ENCODE results near the gene SORL1. TPM values are rescaled to one million over a fixed set of nuclear protein-coding genes. Genes with fewer than 3 reads are reported as not detected.

The SORL1 gene
- polyA plus RNA-seq, 3 donors = 52.5 to 61.9 (median 59.4) TPM

DNA sequence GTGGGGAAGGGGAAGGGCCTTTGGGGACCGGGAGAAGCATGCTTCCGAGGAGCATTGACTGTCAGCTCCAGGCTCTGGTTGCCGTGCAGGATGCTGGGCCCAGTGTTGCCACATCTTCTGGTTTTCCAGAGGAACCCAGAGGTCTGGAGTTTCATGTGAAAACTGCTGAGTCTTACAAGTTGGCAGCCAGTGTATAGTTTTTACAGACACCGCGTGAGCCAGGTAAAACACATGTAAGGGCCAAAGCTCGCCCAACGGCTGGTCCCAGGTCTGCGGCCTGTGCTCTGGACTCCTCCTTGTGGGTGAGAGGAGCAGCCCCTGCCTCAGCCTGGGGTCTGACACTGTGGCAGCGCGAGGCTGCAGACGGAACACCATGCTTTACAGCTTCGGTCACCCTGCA, 19.1 kb downstream of the SORL1 start:
- no peaks in the 10 kb centered on the region for H3K9me3 Mint-ChIP-seq
- Histone ChIP-seq H3K9me3 (replicated peaks in 1 of 2; ENCODE audit: control insufficient read depth in 1 of 2, insufficient read depth in 1 of 2, low read length in 2 of 2) (no peaks in the 10 kb centered on the region), H3K36me3 (replicated peaks in 1 of 2; ENCODE audit: control insufficient read depth in 1 of 2, insufficient read depth in 2 of 2, low read length in 2 of 2) (peaks cover 45 to 73% of the 10 kb centered on the region in 2 donors), H3K4me3 (replicated peaks in 1 of 3; ENCODE audit: low read depth in 2 of 3, low read length in 3 of 3) (no peak overlapping the region), H4K20me1 (ENCODE audit: insufficient read depth, low read length) (peaks cover 100% of the 10 kb centered on the region), H3K27ac (ENCODE audit: low read depth in 1 of 2, low read length in 2 of 2) (no peak overlapping the region), H2AFZ (ENCODE audit: insufficient read depth, low read depth, low read length, poor library complexity, severe bottlenecking) (no peak overlapping the region), H3K79me2 (ENCODE audit: insufficient read depth, low read length) (peaks cover 98% of the 10 kb centered on the region), H3K4me1 (ENCODE audit: control insufficient read depth in 1 of 2, insufficient read depth in 2 of 2, low read length in 2 of 2) (peaks cover 15 to 22% of the 10 kb centered on the region in 2 donors), H3K27me3 (ENCODE audit: control insufficient read depth in 2 of 2, insufficient read depth in 2 of 2, low read length in 2 of 2) (no peaks in the 10 kb centered on the region), H3K4me2 (replicated peaks; ENCODE audit: extremely low read depth, low read length, poor library complexity, severe bottlenecking) (no peak overlapping the region), H3K9ac (ENCODE audit: insufficient read depth, low read length, poor library complexity, severe bottlenecking) (no peak overlapping the region)
- TF ChIP-seq, protein P1, sequence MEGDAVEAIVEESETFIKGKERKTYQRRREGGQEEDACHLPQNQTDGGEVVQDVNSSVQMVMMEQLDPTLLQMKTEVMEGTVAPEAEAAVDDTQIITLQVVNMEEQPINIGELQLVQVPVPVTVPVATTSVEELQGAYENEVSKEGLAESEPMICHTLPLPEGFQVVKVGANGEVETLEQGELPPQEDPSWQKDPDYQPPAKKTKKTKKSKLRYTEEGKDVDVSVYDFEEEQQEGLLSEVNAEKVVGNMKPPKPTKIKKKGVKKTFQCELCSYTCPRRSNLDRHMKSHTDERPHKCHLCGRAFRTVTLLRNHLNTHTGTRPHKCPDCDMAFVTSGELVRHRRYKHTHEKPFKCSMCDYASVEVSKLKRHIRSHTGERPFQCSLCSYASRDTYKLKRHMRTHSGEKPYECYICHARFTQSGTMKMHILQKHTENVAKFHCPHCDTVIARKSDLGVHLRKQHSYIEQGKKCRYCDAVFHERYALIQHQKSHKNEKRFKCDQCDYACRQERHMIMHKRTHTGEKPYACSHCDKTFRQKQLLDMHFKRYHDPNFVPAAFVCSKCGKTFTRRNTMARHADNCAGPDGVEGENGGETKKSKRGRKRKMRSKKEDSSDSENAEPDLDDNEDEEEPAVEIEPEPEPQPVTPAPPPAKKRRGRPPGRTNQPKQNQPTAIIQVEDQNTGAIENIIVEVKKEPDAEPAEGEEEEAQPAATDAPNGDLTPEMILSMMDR (IDR thresholded peaks at IDR 0.05) = no peak
- peaks cover 58 to 67% of the 10 kb centered on the region in 2 donors for H3K36me3 Mint-ChIP-seq
- peaks cover 0 to 2% (median 0%) of the 10 kb centered on the region in 3 donors for H3K27me3 Mint-ChIP-seq (ENCODE audit: low read depth in 3 of 3)
- peaks cover 43% of the 10 kb centered on the region for H3K4me1 Mint-ChIP-seq
- no peak overlapping the region for H3K4me3 Mint-ChIP-seq
- no peak for DNase-seq
- peak overlapping the region in 1 of 7 donors; percentile 10 for H3K27ac Mint-ChIP-seq
- intact Hi-C loops (cut with micrococcal nuclease) = no loop called here
- 42% methylated on average over 8 of the region's 12 CpGs for WGBS (ENCODE audit: insufficient coverage)

- peaks cover 0 to 2% (median 0%) of the 10 kb centered on the region in 3 donors for H3K27me3 Mint-ChIP-seq (ENCODE audit: low read depth in 3 of 3)
- H3K36me3 ChIP-seq (replicated peaks in 1 of 2; ENCODE audit: control insufficient read depth in 1 of 2, insufficient read depth in 2 of 2, low read length in 2 of 2) = peaks cover 49 to 83% of the 10 kb centered on the region in 2 donors
- H3K9me3 ChIP-seq (replicated peaks in 1 of 2; ENCODE audit: control insufficient read depth in 1 of 2, insufficient read depth in 1 of 2, low read length in 2 of 2) = no peaks in the 10 kb centered on the region
- no peak overlapping the region for H3K4me2 ChIP-seq (replicated peaks; ENCODE audit: extremely low read depth, low read length, poor library complexity, severe bottlenecking)
- WGBS (ENCODE audit: insufficient coverage) = 100% methylated on average over 2 of the region's 2 CpGs
- H3K9me3 Mint-ChIP-seq = no peaks in the 10 kb centered on the region
- H3K27me3 ChIP-seq (ENCODE audit: control insufficient read depth in 2 of 2, insufficient read depth in 2 of 2, low read length in 2 of 2) = no peaks in the 10 kb centered on the region
- peaks cover 100% of the 10 kb centered on the region for H4K20me1 ChIP-seq (ENCODE audit: insufficient read depth, low read length)
- H3K9ac ChIP-seq (ENCODE audit: insufficient read depth, low read length, poor library complexity, severe bottlenecking) = no peak overlapping the region
- DNase-seq = no peak
- no peak overlapping the region for H3K27ac ChIP-seq (ENCODE audit: low read depth in 1 of 2, low read length in 2 of 2)
- H3K4me1 ChIP-seq (ENCODE audit: control insufficient read depth in 1 of 2, insufficient read depth in 2 of 2, low read length in 2 of 2) = peaks cover 8 to 13% of the 10 kb centered on the region in 2 donors
- H3K4me3 Mint-ChIP-seq = no peak overlapping the region
- H2AFZ ChIP-seq (ENCODE audit: insufficient read depth, low read depth, low read length, poor library complexity, severe bottlenecking) = no peak overlapping the region
- peaks cover 62 to 72% of the 10 kb centered on the region in 2 donors for H3K36me3 Mint-ChIP-seq
- H3K27ac Mint-ChIP-seq = peak overlapping the region in 5 of 7 donors; percentile 4 to 70 (median 15)
- TF ChIP-seq, protein P1 (IDR thresholded peaks at IDR 0.05) = no peak
- peaks cover 35% of the 10 kb centered on the region for H3K4me1 Mint-ChIP-seq
- intact Hi-C loops (cut with micrococcal nuclease) = no loop called here
- no peak overlapping the region for H3K4me3 ChIP-seq (replicated peaks in 1 of 3; ENCODE audit: low read depth in 2 of 3, low read length in 3 of 3)
- peaks cover 95% of the 10 kb centered on the region for H3K79me2 ChIP-seq (ENCODE audit: insufficient read depth, low read length)
Measured at GRCh38 chr11:121472312-121472711, 20.2 kb downstream of the SORL1 start.

Measured in CD14-positive monocyte (primary cell).